Skeletal muscle satellite cell (primary cell): Measurements from ENCODE around the gene ZFP69.
A peak's percentile ranks its signal among the peaks of the same experiment; 100 is the strongest.

Source experiments
- H3K27me3 ChIP-seq: 2 replicates; pipeline ENCODE4 v1.7.0; 2013; ENCODE audit warnings: low read length; ENCODE audit not compliant: control insufficient read depth, insufficient read depth
- H3K36me3 ChIP-seq: 2 replicates; pipeline ENCODE4 v1.7.0; 2013; ENCODE audit warnings: mild to moderate bottlenecking, control low read depth, low read length; ENCODE audit not compliant: insufficient read depth
- H3K4me1 ChIP-seq: 2 replicates; pipeline ENCODE4 v1.7.0; 2013; ENCODE audit warnings: low read length; ENCODE audit not compliant: control insufficient read depth, insufficient read depth
- H3K4me2 ChIP-seq: 2 replicates; pipeline ENCODE4 v1.7.0; 2013; ENCODE audit warnings: mild to moderate bottlenecking, low read length
- H3K4me3 ChIP-seq: 2 replicates; pipeline ENCODE4 v1.7.0; 2013; ENCODE audit warnings: low read length
- H3K9ac ChIP-seq: 2 replicates; pipeline ENCODE4 v1.7.0; 2013; ENCODE audit warnings: mild to moderate bottlenecking, low read depth, low read length, moderate library complexity
- H3K9me3 ChIP-seq: replicated peaks from 2 replicates; pipeline ENCODE4 v1.7.0; 2013; ENCODE audit warnings: mild to moderate bottlenecking, control low read depth, low read length

Gene ZFP69

DNA sequence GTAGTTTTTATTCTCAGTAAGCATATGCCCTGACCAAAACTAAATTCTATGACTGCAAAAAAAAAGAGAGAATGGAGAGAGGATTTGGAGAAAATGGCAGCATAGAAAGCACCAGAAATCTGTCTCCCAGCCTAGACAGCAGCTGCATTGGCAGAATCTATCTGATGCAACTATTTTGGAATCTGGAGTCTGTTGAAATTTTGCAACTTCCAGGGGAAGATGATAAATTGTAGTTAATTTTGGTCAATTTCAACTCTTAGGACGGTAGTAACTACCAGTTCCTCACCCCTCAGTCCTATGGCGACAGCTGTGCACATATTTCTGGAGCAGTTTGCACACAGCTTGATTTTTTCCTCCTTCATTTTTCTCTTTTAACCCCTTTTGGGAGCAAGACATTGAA, 42.4 kb downstream of the ZFP69 start:
- no peak overlapping the region for H3K4me2 ChIP-seq
- H3K27me3 ChIP-seq, result no peaks in the 10 kb centered on the region
- H3K9me3 ChIP-seq, result peaks cover 12% of the 10 kb centered on the region
- H3K4me3 ChIP-seq, result no peak overlapping the region
- H3K9ac ChIP-seq, result no peak overlapping the region
- peaks cover 21% of the 10 kb centered on the region for H3K36me3 ChIP-seq
- H3K4me1 ChIP-seq, result no peaks in the 10 kb centered on the region

DNA sequence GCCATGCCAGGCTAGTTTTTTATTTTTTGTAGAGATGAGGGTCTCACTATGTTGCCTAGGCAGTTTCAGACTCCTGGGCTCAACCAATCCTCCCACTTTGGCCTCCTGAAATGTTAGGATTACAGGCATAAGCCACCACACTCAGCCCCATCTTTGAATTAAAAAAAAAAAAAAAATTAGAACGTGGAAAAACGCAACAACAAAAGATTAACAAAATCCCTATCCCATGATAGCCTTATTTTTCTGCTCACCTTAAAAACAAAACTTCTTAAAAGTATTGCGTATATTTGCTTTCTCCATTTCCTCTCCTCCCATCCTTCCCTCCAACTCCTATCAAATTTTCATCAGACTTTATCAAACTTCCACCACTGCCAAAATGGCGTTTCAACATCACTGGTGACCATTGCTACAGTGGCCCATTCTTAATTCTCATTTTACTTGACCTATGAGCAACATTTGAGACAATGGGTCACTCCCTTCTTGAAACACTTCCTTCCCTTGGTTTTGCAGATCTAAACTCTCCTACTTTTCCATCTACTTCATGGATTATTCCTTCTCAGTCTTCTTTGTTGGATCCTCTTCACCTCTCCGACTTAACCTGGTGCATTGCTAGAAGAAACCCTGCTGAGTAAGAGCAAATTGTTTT, 53.8 kb downstream of the ZFP69 start:
- H3K36me3 ChIP-seq, result no peaks in the 10 kb centered on the region
- peak overlapping the region; percentile 74 for H3K9ac ChIP-seq
- peaks cover 5% of the 10 kb centered on the region for H3K4me1 ChIP-seq
- peak overlapping the region; percentile 88 for H3K4me3 ChIP-seq
- peak overlapping the region; percentile 92 for H3K4me2 ChIP-seq
- no peaks in the 10 kb centered on the region for H3K27me3 ChIP-seq
- H3K9me3 ChIP-seq, result no peaks in the 10 kb centered on the region

GRCh38 chr1:40531381-40532061, 54.4 kb downstream of the ZFP69 start, which contains the start of gene ZNF684:
Gene ZNF684 (plus strand): TSS chr1:40531637. CDS start chr1:40533167, 1,530 bp downstream.
- Histone ChIP-seq H3K9ac (peak within 1 kb of the TSS; percentile 74), H3K4me3 (peak within 1 kb of the TSS; percentile 88), H3K36me3 (no peaks in the 10 kb centered on the region), H3K4me2 (peak within 1 kb of the TSS; percentile 92), H3K4me1 (peaks cover 5% of the 10 kb centered on the region), H3K9me3 (no peaks in the 10 kb centered on the region), H3K27me3 (no peaks in the 10 kb centered on the region)

DNA sequence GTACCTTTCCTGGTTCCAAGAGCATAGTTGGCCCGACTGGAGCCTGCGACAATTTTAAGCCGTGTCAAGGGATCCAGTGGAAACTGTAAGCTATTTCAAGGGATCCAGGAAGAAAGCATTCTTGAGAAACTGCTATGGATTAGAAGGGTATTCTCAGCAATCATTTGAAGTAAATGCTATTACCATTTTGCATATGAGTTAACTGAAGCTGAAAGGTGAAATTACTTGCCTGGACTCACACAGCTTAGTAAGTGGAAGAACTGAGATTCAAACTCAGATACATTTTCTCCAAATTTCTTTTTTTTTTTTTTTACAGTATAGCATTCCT, 54.9 kb downstream of the ZFP69 start:
- H3K4me3 ChIP-seq, result peak overlapping the region; percentile 88
- H3K36me3 ChIP-seq, result no peaks in the 10 kb centered on the region
- H3K9ac ChIP-seq, result peak overlapping the region; percentile 74
- no peaks in the 10 kb centered on the region for H3K9me3 ChIP-seq
- peak overlapping the region; percentile 92 for H3K4me2 ChIP-seq
- no peaks in the 10 kb centered on the region for H3K27me3 ChIP-seq
- H3K4me1 ChIP-seq, result peaks cover 5% of the 10 kb centered on the region

DNA sequence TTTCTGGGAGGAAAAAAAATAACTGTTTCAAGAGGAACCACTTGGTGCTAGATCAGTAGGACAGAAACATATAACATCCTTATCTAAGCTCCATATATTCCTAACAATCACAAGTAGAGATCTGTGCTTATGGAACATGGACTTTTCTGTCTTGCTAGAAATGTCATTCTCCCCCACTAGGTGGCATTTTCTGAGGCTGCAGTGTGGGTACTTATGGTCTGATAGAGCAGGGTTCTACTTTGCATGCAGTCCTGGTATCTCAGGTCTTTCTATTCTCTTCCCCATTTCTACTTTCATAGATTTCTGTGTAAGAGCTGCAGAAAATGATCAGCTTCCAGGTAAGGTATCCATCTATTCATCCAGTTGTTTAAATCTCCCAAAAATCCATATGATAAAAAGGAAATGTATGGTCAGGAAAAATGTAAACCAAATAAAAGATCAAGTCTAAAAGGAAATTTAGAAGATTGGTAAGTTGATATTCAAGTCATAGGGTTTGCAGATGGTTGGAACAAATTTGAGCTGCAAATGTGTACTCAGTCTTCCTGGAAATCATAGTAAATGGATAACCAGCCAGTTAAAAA, 55.8 kb downstream of the ZFP69 start:
- Histone ChIP-seq H3K27me3 (no peaks in the 10 kb centered on the region), H3K9me3 (no peaks in the 10 kb centered on the region), H3K36me3 (no peaks in the 10 kb centered on the region), H3K4me2 (peak overlapping the region; percentile 92), H3K4me3 (peak overlapping the region; percentile 88), H3K4me1 (peaks cover 5% of the 10 kb centered on the region), H3K9ac (no peak overlapping the region)

GRCh38 chr1:40534589-40534988, 57.5 kb downstream of the ZFP69 start:
- Histone ChIP-seq H3K4me3 (no peak overlapping the region), H3K27me3 (no peaks in the 10 kb centered on the region), H3K4me2 (no peak overlapping the region), H3K9me3 (no peaks in the 10 kb centered on the region), H3K4me1 (peaks cover 5% of the 10 kb centered on the region), H3K9ac (no peak overlapping the region), H3K36me3 (no peaks in the 10 kb centered on the region)

- Histone ChIP-seq H3K27me3 (no peaks in the 10 kb centered on the region), H3K9ac (no peak overlapping the region), H3K4me1 (peaks cover 5% of the 10 kb centered on the region), H3K36me3 (no peaks in the 10 kb centered on the region), H3K4me3 (no peak overlapping the region), H3K4me2 (no peak overlapping the region), H3K9me3 (no peaks in the 10 kb centered on the region)
Measured at GRCh38 chr1:40535732-40536131, 58.6 kb downstream of the ZFP69 start.

- Histone ChIP-seq H3K36me3 (peaks cover 3% of the 10 kb centered on the region), H3K4me1 (no peaks in the 10 kb centered on the region), H3K9me3 (no peaks in the 10 kb centered on the region), H3K27me3 (no peaks in the 10 kb centered on the region), H3K4me3 (no peak overlapping the region), H3K4me2 (no peak overlapping the region), H3K9ac (no peak overlapping the region)
Measured at GRCh38 chr1:40539338-40539737, 62.2 kb downstream of the ZFP69 start.
